Activated naive CD4-positive, alpha-beta T cell treated with anti-CD3 and anti-CD28 coated beads, Interleukin-2, amount 50 U/mL, for 24 hours (primary cell): ENCODE data around the gene DZIP3.

Experiments used
- H3K27ac Mint-ChIP-seq: one replicate; pipeline ENCODE4 v1.8.0; 2021; ENCODE audit warnings: mild to moderate bottlenecking, mixed read lengths
- H3K27me3 Mint-ChIP-seq: one replicate; pipeline ENCODE4 v1.8.0; 2021; ENCODE audit warnings: mixed read lengths
- H3K36me3 Mint-ChIP-seq: one replicate; pipeline ENCODE4 v1.8.0; 2021; ENCODE audit warnings: mixed read lengths
- H3K4me1 Mint-ChIP-seq: one replicate; pipeline ENCODE4 v1.8.0; 2021; ENCODE audit warnings: mixed read lengths
- H3K4me3 Mint-ChIP-seq: one replicate; pipeline ENCODE4 v1.8.0; 2021; ENCODE audit warnings: mild to moderate bottlenecking, mixed read lengths
- H3K9me3 Mint-ChIP-seq: one replicate; pipeline ENCODE4 v1.8.0; 2021; ENCODE audit warnings: mixed read lengths

Gene DZIP3

DNA sequence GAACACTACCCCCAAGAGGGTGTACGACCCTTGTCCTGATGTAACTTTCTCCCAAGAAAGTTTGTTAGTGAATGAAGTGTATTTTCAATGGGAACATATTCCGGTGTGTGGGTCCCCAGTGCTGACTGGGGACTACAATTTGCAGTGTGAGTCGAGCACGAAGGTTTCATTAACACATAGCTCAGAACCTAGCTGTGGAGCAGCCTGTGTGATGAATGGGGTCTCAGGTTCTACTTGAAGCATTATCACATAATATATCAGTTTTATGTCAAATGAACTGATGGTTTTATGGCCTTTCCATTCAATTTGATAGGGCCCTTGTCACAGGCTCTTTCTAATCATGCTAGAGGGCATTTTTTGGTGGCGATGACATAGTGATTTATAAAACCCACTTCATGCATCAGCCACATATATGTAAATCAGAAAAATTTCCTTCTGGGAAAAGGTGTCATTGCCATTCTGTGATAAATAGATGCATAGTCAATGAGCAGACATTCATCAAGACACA is 123.5 kb downstream of the DZIP3 start:
- H3K4me3 Mint-ChIP-seq, result no peak overlapping the region
- H3K27ac Mint-ChIP-seq, result no peak overlapping the region
- no peaks in the 10 kb centered on the region for H3K27me3 Mint-ChIP-seq
- H3K9me3 Mint-ChIP-seq, result no peaks in the 10 kb centered on the region
- H3K36me3 Mint-ChIP-seq, result peaks cover 4% of the 10 kb centered on the region
- no peaks in the 10 kb centered on the region for H3K4me1 Mint-ChIP-seq

DNA sequence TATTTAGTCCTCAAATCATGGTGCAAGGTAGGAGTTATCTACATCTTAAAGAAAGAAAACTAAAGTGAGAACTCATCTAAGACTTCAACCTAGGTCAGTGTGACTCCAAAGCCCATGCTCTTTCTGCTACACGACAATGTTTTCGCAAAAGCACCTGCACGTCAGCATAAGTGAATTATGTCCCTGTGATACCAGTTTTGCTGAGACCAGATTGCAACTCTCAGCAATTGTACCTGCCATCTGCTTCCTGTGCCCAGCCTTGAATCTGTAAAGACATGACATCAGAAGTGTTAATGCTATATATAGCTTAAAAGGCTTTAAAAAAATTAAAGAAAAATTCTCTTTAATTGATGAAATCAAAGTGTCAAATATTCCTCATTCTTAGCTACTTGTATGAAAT is 124.3 kb downstream of the DZIP3 start:
- Mint-ChIP-seq H3K36me3 (peaks cover 4% of the 10 kb centered on the region), H3K4me3 (no peak overlapping the region), H3K9me3 (no peaks in the 10 kb centered on the region), H3K27me3 (no peaks in the 10 kb centered on the region), H3K27ac (no peak overlapping the region), H3K4me1 (no peaks in the 10 kb centered on the region)

DNA sequence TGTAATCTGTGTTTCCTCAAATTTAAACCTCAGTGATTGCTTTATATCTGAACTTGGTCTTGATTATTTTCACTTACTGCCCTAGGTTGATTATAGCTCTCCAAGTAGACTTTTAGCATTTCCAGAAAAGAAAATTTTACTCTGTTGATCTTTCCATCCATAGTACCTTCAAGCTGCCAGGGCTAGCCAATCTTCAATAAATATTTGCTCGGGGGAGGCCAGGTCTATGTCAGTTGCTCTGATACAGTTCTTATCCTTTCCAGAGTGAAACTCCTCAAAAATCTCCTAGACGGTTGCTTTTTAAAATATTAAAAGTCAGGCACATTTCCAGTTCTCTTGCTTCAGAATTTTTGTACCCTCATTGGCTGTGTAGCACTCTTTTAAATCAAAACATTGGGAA is 128.9 kb downstream of the DZIP3 start:
- H3K36me3 Mint-ChIP-seq, result no peaks in the 10 kb centered on the region
- H3K4me3 Mint-ChIP-seq, result no peak overlapping the region
- no peaks in the 10 kb centered on the region for H3K27me3 Mint-ChIP-seq
- H3K9me3 Mint-ChIP-seq, result peaks cover 5% of the 10 kb centered on the region
- no peaks in the 10 kb centered on the region for H3K4me1 Mint-ChIP-seq
- no peak overlapping the region for H3K27ac Mint-ChIP-seq

DNA sequence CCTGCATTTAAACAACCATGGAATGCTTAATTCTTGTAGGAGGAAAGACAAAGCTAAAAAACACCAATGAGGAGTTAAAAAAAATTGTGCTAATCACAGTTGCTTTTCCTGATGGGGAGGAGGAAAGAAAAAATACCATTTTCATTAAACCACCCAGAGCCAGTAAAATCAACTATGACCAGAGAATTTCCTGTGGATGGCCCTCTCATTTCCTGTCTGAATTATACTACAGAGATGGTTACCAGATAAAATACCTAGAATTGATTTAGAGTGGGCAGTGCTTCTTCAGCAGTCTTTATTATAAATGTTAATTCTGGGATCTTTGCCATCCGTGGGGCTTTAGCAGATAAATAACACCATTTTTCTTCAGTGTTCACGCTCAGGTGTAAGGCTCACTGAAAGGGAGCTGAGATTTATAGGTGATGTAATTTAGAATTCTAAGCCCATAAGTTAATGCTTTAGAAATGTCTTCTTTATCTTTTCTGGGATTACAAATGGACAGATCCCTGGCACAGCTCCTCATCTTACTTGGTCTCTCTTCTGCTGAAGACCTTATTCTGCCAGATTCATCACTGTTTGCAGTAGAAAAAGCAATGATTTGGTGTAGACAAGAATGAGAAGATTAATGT is 129.8 kb downstream of the DZIP3 start:
- Mint-ChIP-seq H3K36me3 (no peaks in the 10 kb centered on the region), H3K4me3 (no peak overlapping the region), H3K27ac (no peak overlapping the region), H3K27me3 (no peaks in the 10 kb centered on the region), H3K4me1 (no peaks in the 10 kb centered on the region), H3K9me3 (peaks cover 5% of the 10 kb centered on the region)

DNA sequence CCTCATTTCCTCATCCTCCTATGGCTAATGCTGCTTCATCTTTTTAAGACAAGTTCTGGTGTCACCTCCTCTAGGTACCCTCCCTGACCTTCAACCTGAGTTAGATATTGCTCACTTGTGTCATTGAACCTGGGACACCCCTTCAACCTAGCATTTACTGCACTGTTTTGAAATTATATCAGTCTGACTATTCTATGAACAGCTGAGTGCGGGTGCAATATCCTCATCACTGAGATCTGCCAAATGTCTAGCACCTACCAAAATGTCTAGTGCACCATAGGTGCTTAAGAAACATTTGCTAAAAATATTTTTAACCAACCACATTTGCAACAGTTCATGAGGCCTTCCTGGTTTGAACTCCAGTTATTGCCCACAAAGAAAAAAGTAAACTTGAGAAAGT is 133.2 kb downstream of the DZIP3 start:
- Mint-ChIP-seq H3K9me3 (peaks cover 5% of the 10 kb centered on the region), H3K27ac (no peak overlapping the region), H3K36me3 (no peaks in the 10 kb centered on the region), H3K27me3 (no peaks in the 10 kb centered on the region), H3K4me1 (no peaks in the 10 kb centered on the region), H3K4me3 (no peak overlapping the region)

DNA sequence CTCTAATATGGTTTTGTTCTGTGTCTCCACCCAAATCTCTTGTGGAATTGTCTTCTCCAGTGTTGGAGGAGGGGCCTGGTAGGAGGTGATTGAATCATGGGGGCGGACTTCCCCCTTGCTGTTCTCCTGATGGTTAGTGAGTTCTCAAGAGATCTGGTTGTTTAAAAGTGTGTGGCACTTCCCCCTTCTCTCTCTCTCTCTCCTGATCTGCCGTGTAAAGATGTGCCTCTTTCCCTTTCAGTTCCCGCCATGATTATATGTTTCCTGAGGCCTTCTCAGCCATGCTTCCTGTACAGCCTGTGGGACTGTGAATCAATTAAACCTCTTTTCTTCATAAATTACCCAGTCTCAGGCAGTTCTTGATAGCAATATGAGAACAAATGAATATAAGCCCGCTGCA is 134.6 kb downstream of the DZIP3 start:
- no peaks in the 10 kb centered on the region for H3K4me1 Mint-ChIP-seq
- no peak overlapping the region for H3K4me3 Mint-ChIP-seq
- H3K9me3 Mint-ChIP-seq, result peaks cover 5% of the 10 kb centered on the region
- no peak overlapping the region for H3K27ac Mint-ChIP-seq
- H3K36me3 Mint-ChIP-seq, result no peaks in the 10 kb centered on the region
- no peaks in the 10 kb centered on the region for H3K27me3 Mint-ChIP-seq

DNA sequence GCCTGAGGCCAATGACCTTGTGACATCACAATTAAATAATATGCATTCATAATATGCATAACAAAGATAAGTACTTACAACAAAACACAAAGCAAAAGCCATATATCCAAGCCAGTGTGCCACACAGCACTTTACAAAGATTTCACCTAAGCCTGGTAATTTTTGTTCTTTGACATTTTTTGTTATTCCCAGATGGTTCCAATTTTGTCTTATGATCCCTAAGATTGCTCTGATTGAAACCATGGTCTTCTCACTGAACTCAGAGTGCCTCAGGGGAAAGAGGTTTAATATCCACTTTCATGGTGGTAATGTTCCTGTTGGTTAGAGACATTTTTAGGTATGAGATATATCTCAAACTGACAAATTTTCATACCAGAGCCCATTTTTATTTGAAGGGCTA is 138.6 kb downstream of the DZIP3 start:
- Mint-ChIP-seq H3K4me3 (no peak overlapping the region), H3K27me3 (no peaks in the 10 kb centered on the region), H3K4me1 (no peaks in the 10 kb centered on the region), H3K36me3 (no peaks in the 10 kb centered on the region), H3K27ac (no peak overlapping the region), H3K9me3 (no peaks in the 10 kb centered on the region)

DNA sequence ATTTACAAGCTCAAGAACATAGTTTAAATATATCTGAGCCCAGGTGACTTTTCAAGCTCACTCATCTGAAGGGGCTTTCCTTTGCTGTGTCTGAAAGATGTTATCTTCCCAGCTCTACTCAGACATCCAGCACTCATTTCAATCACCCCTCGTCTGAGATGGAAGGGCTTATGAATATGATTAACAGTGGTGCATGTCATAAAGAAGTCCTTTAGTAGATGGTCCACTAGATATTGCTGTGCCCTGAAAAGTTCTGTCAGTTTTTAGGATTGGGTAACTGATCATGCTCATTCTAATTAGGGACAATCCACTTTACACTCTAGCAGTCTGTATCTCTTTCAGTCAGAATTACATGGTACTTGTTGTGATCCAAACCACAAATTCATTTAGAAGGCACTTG is 139.4 kb downstream of the DZIP3 start:
- no peaks in the 10 kb centered on the region for H3K9me3 Mint-ChIP-seq
- H3K27me3 Mint-ChIP-seq, result no peaks in the 10 kb centered on the region
- H3K4me1 Mint-ChIP-seq, result no peaks in the 10 kb centered on the region
- no peaks in the 10 kb centered on the region for H3K36me3 Mint-ChIP-seq
- no peak overlapping the region for H3K4me3 Mint-ChIP-seq
- H3K27ac Mint-ChIP-seq, result no peak overlapping the region

DNA sequence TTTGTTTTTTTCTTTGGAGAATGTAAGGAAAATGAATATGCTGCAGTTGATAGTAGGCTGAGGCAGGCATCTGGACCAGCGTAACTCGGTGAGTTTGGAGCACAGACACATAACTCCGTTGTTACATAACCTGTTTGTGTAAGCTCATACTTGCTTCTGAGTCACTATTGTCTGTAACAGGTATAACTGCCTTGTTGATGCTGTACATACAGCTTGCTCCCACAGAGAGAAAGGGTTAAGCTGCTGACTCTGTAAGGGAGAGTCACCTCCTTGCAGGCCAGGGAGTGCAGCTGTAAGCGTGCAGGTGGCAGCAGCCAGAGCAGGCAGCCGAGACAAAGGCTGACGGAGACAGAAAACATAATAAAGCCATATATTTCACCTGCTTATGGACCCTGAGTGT is 147.3 kb downstream of the DZIP3 start:
- no peaks in the 10 kb centered on the region for H3K4me1 Mint-ChIP-seq
- H3K27ac Mint-ChIP-seq, result no peak overlapping the region
- no peaks in the 10 kb centered on the region for H3K9me3 Mint-ChIP-seq
- H3K27me3 Mint-ChIP-seq, result no peaks in the 10 kb centered on the region
- H3K4me3 Mint-ChIP-seq, result no peak overlapping the region
- H3K36me3 Mint-ChIP-seq, result no peaks in the 10 kb centered on the region

DNA sequence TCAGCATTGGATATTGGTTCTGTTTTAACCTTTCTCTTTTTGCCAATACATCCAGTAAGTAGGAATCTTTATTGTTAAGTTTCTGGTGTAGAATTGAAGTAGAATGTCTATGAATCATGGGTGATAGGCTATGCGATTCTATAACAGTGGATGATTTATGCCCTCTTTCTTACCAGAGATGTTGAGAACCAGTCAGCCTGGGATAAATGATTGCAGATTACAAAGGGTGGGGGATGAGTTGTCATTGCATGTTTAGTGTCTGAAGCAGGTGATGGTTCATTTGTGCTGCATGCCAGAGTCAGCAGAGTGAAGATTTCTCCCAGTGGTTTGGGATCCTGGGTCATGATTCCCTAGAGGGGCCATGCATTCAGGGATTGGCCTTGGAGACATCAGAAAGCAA is 153.4 kb downstream of the DZIP3 start:
- Mint-ChIP-seq H3K27ac (no peak overlapping the region), H3K4me3 (no peak overlapping the region), H3K27me3 (no peaks in the 10 kb centered on the region), H3K9me3 (no peaks in the 10 kb centered on the region), H3K36me3 (no peaks in the 10 kb centered on the region), H3K4me1 (no peaks in the 10 kb centered on the region)
